Nephron progenitor cell (in vitro differentiated cells): ENCODE data around the gene TTC4.

Source experiments
- DNase-seq: peaks from one replicate; pipeline ENCODE4 v3.0.0; 2021
- H3K27ac Mint-ChIP-seq: 2 replicates; pipeline ENCODE4 v1.8.0; 2021; ENCODE audit warnings: mild to moderate bottlenecking, moderate library complexity, mixed read lengths
- H3K27me3 Mint-ChIP-seq: 2 replicates; pipeline ENCODE4 v1.8.0; 2021; ENCODE audit warnings: mild to moderate bottlenecking, low read depth, mixed read lengths; ENCODE audit not compliant: poor library complexity
- H3K36me3 Mint-ChIP-seq: 2 replicates; pipeline ENCODE4 v1.8.0; 2021; ENCODE audit warnings: low read depth, mixed read lengths
- H3K4me1 Mint-ChIP-seq: 2 replicates; pipeline ENCODE4 v1.8.0; 2021; ENCODE audit warnings: mixed read lengths
- H3K4me3 Mint-ChIP-seq: 2 replicates; pipeline ENCODE4 v1.8.0; 2021; ENCODE audit warnings: mild to moderate bottlenecking, moderate library complexity, mixed read lengths
- H3K9me3 Mint-ChIP-seq: 2 replicates; pipeline ENCODE4 v1.8.0; 2021; ENCODE audit warnings: mild to moderate bottlenecking, moderate library complexity, mixed read lengths
- TF ChIP-seq, protein P1 (sequence below): fragments of 200-600 bp; sonication (generic); IDR thresholded peaks from 2 replicates; pipeline ENCODE4 v1.5.0; 2021; ENCODE audit warnings: antibody characterized with exemption

TTC4 gene

DNA sequence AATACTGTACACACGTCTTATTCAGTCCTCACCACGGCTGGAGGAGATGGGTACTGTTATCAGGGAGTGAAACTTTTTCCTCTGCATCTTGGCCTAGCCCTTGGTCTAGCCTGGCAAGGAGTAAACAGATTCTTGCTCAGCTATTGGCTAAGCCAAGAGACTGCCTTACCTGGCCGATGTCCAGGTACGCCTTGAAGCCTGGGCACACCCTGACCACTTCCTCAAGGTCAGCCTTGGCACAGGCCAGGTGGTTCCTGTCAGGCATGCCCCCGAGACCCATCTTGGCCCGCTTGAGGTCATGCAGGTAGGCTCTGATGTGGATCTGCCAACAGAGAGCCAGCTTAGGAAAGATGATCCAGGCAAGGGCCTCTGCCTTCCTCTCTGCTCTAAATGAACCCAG is 66.5 kb downstream of the TTC4 start:
- H3K27ac Mint-ChIP-seq: no peak overlapping the region

GRCh38 chr1:54782588-54782987 is 66.9 kb downstream of the TTC4 start:
- Mint-ChIP-seq H3K4me1 (peaks cover 42% of the 10 kb centered on the region), H3K36me3 (no peaks in the 10 kb centered on the region), H3K27me3 (peaks cover 65% of the 10 kb centered on the region), H3K4me3 (no peak overlapping the region), H3K27ac (no peak overlapping the region), H3K9me3 (no peaks in the 10 kb centered on the region)
- TF ChIP-seq, protein P1, sequence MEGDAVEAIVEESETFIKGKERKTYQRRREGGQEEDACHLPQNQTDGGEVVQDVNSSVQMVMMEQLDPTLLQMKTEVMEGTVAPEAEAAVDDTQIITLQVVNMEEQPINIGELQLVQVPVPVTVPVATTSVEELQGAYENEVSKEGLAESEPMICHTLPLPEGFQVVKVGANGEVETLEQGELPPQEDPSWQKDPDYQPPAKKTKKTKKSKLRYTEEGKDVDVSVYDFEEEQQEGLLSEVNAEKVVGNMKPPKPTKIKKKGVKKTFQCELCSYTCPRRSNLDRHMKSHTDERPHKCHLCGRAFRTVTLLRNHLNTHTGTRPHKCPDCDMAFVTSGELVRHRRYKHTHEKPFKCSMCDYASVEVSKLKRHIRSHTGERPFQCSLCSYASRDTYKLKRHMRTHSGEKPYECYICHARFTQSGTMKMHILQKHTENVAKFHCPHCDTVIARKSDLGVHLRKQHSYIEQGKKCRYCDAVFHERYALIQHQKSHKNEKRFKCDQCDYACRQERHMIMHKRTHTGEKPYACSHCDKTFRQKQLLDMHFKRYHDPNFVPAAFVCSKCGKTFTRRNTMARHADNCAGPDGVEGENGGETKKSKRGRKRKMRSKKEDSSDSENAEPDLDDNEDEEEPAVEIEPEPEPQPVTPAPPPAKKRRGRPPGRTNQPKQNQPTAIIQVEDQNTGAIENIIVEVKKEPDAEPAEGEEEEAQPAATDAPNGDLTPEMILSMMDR: no peak
- DNase-seq: no peak

More for the DNA sequence above, 66.5 kb downstream of the TTC4 start:
- no peaks in the 10 kb centered on the region for H3K9me3 Mint-ChIP-seq
- no peak overlapping the region for H3K4me3 Mint-ChIP-seq
- DNase-seq: no peak
- peaks cover 47% of the 10 kb centered on the region for H3K4me1 Mint-ChIP-seq
- no peaks in the 10 kb centered on the region for H3K36me3 Mint-ChIP-seq
- H3K27me3 Mint-ChIP-seq: peaks cover 61% of the 10 kb centered on the region
- TF ChIP-seq, protein P1: no peak

- no peak for DNase-seq
- Mint-ChIP-seq H3K4me1 (peaks cover 37% of the 10 kb centered on the region), H3K36me3 (no peaks in the 10 kb centered on the region), H3K9me3 (no peaks in the 10 kb centered on the region), H3K27me3 (peaks cover 68% of the 10 kb centered on the region), H3K4me3 (no peak overlapping the region), H3K27ac (peak overlapping the region; percentile 8)
- TF ChIP-seq, protein P1: no peak
These were observed 68.4 kb downstream of the TTC4 start for GRCh38 chr1:54784066-54784465.

GRCh38 chr1:54786778-54787177 is 71.1 kb downstream of the TTC4 start:
- Mint-ChIP-seq H3K27ac (no peak overlapping the region), H3K27me3 (peaks cover 59% of the 10 kb centered on the region), H3K9me3 (no peaks in the 10 kb centered on the region), H3K4me1 (peaks cover 41% of the 10 kb centered on the region), H3K36me3 (no peaks in the 10 kb centered on the region), H3K4me3 (no peak overlapping the region)
- DNase-seq: no peak
- TF ChIP-seq, protein P1: no peak

DNA sequence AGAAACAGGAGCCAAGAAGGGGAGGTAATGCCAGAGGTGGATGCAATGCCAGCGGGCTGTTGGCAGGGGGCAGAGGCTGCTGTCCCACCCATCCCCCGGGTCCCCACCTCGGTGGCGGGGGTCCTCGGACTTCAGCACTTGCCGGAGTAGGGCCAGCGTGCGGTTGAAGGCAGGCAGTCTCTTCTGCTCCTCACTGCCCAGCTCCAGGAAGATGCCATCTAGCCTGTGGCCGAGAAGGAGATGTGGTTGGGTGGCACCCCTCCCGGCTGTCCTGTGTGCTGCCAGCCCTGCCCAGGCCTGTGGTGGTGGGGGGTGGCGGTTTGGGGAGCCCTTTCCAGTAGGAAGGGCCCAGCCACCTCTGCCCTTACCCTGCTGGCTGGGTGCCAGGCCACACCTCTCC is 71.9 kb downstream of the TTC4 start:
- peaks cover 47% of the 10 kb centered on the region for H3K4me1 Mint-ChIP-seq
- DNase-seq: no peak
- no peaks in the 10 kb centered on the region for H3K36me3 Mint-ChIP-seq
- H3K4me3 Mint-ChIP-seq: no peak overlapping the region
- TF ChIP-seq, protein P1: no peak
- H3K27ac Mint-ChIP-seq: no peak overlapping the region
- peaks cover 51% of the 10 kb centered on the region for H3K27me3 Mint-ChIP-seq
- peaks cover 3% of the 10 kb centered on the region for H3K9me3 Mint-ChIP-seq

- no peak overlapping the region for H3K27ac Mint-ChIP-seq
- TF ChIP-seq, protein P1: no peak
- peaks cover 47% of the 10 kb centered on the region for H3K27me3 Mint-ChIP-seq
- no peaks in the 10 kb centered on the region for H3K36me3 Mint-ChIP-seq
- peaks cover 46% of the 10 kb centered on the region for H3K4me1 Mint-ChIP-seq
- H3K4me3 Mint-ChIP-seq: no peak overlapping the region
- DNase-seq: no peak
- H3K9me3 Mint-ChIP-seq: peaks cover 3% of the 10 kb centered on the region
These were observed 72.8 kb downstream of the TTC4 start for GRCh38 chr1:54788459-54788858.
